HG03342 (cell line): ENCODE data around the gene LYPLA2.

Source experiments
- ATAC-seq: cut with Tn5 transposase; IDR thresholded peaks from one replicate; pipeline ENCODE4 v1.9.1; 2021; ENCODE audit warnings: mild to moderate bottlenecking, moderate library complexity; ENCODE audit not compliant: unreplicated experiment

The LYPLA2 gene

DNA sequence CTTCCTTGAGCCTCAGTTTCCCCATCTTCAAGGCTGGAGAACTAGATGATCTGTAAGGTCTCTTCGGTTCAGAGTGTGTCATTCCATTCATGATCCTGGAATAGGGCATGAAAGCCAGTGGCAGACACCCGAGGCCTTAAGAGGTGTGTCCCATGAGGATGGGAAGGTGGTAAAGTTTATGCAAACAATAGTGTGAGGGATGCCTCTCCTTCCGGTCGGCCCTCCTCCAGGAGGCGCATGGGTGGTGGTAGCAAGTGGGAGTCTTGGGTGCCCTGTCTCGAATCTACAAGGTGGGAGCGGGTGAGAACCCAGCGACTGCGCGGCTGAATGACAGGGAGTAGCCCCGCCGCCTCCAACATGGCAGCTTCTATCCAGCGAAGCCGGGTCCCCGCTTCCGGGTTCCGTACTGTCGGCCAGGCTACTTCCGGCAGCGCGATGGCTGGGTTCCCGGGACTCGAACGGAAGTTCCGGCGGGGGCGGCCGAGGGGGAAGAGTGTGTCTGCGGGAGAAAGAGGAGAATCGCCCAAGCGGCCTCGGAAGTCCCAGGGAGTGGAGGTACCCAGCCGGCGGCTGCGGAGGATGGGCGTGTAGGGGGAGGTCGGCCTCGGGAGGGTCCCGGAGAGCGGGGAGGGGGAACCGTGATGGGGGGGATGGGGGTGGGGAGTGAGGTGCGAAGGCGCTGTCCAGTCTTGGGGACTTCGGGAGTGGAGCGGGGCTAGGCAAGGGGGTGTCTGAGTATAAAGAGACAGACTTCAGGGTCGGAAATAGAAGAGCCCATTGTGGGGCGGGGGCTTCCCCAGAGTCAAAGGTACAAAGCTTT lies at the start of gene LYPLA2:
Gene LYPLA2, plus strand, starts transcription at position 450 of the 820 bp plus-strand sequence. CDS start 1,538 bp downstream, outside the sequence.
- peak; percentile 76 for ATAC-seq

DNA sequence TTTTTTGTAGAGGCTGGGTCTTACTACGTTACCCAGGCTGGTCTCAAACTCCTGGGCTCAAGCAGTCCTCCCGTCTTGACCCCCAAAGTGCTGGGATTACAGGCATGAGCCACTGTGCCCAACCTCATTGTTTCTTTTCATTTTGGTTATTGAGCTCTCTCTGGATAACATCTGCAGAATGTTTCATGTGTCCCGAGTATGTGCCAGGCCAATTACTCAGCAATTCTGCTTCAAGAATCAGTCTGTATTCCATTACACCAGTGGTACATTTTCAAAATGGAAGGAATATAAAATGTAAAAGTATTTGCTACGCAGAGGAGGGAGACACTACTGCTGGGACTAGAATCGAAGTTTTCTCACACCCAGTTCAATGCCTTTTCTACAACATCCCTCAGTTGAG lies 49.3 kb upstream of the LYPLA2 start:
- no peak for ATAC-seq

DNA sequence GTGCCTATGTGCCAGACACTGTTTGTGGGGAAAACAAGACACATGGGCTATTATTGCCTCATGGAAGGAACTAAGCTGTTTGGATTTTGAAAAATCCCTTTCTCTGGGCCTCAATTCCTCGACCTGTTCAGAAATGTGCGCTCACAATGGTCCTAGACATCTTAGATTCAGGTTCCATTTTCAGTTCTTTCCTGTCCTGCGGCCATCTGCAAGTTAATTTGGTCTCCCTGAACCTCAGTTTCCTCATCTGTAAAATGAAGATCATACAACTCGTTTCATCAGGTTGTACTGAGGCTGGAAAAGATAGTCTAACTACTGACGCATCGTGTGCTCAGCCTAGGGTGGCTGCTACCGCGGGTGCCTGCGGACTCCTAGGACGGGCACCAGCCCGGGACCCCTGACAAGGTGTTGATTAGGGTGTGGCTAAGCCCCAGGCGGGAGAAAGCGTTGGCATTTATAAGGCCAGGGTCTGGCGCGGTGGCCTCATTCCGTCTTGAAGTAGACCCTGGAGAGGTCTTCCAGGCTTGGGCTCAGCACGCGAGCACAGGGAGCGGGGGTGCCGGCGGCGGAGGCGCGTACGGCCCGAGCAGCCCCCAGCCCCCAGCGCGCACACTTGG lies 48.2 kb upstream of the LYPLA2 start:
- ATAC-seq, result no peak

DNA sequence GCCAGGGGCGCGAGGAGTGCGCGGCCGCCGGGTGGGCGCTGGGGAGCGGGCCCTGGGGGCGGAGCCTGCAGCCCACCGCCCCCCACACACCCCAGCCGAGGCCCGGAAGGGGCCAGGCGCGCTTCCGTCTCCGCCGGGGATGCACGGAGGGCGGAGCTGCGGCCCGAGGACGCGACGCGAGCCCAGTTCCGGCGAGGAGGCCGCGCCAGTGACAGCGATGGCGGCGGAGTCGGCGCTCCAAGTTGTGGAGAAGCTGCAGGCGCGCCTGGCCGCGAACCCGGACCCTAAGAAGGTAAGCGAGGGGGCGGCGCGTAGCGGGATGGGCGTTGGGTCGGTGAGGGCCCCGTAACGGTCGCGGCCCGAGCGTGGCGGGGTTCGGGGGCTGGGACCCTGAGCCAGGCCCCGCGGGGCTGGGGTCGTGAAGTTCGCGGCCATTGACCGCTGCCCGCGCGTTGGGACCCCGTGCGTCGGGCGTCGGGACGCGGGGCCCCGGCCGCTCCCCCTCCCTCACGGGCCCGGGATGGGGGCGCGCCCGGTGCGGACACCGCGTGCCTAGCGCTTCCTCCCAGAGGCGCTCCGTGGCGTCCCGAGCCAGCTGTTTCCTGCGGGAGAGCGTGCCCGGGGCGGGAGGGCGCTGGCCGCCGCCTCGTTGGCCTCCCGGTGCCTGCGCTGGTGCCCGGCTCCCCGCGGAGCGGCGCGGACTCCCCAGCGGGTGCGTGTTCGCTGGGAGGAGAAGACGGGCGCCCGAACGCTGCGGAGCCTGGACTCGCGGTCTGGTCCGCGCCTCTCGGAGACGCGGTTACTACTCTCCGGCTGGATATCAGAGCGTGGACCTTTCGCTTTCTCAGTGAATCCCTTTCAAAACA lies 47.4 kb upstream of the LYPLA2 start, which contains the start of gene ELOA:
Gene ELOA, plus strand, starts transcription at position 185 of the 866 bp plus-strand sequence. Its CDS starts 33 bp downstream, at position 218.
- ATAC-seq, result peak; percentile 77

DNA sequence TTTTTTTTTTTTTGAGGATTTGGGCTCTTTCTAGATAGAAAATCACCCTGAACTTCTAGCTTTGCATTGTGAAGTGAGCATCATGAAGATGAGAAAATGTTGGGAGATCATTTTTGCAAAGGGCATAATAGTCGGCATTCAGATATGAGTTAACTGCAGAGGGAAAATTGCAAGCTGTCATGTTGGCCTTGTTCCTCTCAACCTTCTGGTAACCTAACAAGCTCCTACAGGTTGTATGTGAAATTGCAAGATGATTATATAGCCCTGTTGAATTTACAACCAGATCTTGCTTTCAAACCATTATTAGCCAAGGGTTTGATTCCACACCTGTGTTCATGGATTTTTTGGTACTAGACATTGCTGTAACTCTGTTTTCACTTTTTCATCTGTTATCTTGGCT lies 45.4 kb upstream of the LYPLA2 start:
- no peak for ATAC-seq

DNA sequence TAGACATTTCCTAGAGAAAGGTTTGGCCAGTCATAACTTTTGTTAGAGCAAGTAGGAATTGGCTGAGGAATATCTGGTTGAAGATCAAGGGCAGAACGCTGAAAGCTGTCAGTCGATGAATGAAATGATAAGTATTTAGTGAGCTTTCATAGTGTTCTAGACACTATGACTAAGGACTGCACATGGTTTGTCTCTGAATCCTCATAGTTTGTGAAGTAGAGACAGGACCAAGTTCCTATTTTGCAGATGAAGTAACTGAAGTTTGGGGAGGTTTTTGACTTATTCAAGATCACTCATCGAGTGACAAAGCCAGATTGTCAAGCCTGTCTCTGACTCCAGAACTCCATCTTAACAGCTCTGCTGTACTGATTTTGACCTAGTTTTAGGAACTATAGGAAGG lies 42.9 kb upstream of the LYPLA2 start:
- no peak for ATAC-seq

DNA sequence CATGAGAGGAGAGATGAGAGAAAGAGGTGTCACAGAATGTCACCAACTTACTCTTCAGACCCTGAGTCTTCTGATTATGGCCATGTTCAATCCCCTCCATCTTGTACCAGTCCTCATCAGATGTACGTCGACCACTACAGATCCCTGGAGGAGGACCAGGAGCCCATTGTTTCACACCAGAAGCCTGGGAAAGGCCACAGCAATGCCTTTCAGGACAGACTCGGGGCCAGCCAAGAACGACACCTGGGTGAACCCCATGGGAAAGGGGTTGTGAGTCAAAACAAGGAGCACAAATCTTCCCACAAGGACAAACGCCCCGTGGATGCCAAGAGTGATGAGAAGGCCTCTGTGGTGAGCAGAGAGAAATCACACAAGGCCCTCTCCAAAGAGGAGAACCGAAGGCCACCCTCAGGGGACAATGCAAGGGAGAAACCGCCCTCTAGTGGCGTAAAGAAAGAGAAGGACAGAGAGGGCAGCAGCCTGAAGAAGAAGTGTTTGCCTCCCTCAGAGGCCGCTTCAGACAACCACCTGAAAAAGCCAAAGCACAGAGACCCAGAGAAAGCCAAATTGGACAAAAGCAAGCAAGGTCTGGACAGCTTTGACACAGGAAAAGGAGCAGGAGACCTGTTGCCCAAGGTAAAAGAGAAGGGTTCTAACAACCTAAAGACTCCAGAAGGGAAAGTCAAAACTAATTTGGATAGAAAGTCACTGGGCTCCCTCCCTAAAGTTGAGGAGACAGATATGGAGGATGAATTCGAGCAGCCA lies 39.7 kb upstream of the LYPLA2 start:
- ATAC-seq, result no peak

DNA sequence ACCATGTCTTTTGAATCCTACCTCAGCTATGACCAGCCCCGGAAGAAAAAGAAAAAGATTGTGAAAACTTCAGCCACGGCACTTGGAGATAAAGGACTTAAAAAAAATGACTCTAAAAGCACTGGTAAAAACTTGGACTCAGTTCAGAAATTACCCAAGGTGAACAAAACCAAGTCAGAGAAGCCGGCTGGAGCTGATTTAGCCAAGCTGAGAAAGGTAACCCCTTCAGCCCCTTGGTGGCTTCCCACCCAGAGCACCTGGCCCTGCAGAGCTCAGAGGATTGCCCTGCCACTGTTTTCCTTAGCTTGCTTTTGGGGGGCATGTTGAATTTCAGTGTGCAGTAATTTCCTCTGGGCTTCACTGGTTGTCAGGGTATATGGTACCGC lies 39.1 kb upstream of the LYPLA2 start:
- no peak for ATAC-seq

DNA sequence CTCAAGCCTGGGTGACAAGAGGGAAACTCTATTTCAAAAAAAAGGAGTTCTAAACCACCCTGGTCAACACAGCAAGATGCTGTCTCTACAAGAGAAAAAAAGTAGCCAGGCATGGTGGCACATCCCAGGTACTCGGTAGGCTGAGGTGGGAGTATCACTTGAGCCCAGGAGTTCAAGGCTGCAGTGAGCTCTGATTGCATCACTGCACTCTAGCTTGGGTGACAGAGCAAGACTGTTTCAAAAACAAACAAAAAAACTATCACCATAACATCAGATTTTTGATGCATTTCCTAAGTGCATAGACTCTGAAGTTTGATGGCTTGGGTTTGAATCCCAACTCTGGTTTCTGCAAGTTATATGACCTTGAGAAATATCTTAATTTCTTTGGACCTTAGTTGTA lies 38.0 kb upstream of the LYPLA2 start:
- ATAC-seq, result no peak

DNA sequence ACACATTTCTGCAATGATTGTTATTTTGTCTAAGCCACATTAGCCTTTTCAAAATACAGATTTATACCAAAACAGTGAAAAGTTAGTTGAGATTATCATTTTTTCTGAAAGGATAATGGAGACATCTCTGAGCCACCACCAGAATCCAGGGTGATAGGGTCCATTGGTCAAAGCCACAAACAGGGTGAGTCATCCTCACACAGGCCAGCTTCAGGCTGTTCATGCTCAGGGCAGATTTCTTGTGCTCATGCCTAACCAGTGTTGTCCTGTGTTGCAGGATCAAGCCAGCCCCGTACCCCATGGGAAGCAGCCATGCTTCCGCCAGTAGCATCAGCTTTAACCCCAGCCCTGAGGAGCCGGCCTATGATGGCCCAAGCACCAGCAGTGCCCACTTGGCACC lies 34.3 kb upstream of the LYPLA2 start:
- no peak for ATAC-seq

DNA sequence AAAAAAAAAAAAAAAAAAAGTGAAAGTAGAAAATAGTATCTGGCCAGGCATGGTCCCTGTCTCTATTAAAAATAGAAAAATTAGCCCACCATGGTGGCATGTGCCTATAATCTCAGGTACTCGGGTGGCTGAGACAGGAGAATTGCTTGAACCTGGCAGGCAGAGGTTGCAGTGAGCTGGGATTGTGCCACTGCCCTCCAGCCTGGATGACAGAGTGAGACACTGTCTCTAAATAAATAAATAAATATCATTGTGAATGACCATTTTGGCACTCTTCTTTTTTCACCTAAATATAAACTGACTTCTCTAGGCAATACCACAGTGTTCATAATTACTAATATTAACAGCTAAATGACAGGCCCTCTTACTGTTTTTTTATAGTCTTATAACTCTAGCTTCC lies 33.1 kb upstream of the LYPLA2 start:
- no peak for ATAC-seq

DNA sequence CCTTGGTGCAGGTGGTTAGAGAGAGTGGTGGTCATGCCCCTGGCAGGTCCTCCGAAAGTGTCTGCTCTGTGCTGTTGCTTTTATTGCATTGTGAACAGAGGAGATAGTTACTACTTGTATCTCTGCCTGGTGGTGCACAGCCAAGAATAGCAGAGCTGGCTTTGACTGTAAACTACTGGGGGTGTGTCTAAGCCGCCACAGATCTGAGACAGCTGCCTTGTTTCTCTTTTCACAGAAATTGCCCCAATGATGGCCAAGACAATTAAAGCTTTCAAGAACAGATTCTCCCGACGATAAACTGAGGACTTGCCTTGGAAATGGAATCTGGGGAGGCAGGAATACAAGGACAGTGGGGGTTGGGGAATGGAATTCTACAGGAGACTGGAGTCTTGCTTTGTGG lies 31.7 kb upstream of the LYPLA2 start:
- ATAC-seq, result no peak

DNA sequence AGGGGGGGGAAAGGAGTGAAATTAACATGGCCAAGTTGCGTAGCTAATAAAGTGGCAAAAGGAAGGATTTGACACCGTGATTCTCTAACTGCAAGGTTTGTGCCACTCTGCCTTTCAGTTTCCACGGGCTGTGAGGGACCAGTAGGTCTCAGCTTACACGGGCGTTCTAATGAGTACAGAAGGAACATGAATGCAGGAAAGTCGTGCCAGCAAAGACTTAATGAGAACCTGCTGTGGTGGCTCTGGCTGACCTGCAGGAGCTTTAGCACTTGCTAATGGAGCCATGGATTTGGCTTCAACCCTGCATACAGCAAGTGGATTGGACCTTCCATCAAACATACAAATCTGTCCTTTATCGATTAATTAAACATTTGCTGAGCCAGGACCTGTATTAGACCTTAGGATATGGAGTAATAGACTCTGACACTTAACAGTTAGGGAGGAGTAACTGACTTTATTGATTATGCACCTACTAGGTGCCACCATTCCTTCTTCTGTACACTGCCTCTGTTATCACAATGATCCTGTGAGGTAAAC lies 27.8 kb upstream of the LYPLA2 start:
- no peak for ATAC-seq

DNA sequence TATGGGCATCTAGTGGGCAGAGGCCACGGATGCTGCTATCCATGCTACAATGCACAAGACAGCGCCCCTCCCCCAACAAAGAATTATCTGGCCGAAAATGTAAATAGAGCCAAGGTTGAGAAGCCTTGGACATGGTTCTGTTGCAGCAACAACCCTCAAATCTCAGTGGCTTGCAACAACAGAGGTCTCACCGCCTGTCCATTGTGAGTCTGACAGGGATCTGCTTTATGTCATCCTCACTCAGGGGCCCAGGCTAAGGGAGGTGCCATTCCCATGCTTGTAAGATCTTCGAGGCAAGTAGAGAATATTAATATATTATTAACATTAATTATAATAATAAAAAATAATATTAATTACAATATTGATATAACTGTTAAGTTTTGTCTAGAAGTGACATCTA lies 22.2 kb upstream of the LYPLA2 start:
- ATAC-seq, result no peak

DNA sequence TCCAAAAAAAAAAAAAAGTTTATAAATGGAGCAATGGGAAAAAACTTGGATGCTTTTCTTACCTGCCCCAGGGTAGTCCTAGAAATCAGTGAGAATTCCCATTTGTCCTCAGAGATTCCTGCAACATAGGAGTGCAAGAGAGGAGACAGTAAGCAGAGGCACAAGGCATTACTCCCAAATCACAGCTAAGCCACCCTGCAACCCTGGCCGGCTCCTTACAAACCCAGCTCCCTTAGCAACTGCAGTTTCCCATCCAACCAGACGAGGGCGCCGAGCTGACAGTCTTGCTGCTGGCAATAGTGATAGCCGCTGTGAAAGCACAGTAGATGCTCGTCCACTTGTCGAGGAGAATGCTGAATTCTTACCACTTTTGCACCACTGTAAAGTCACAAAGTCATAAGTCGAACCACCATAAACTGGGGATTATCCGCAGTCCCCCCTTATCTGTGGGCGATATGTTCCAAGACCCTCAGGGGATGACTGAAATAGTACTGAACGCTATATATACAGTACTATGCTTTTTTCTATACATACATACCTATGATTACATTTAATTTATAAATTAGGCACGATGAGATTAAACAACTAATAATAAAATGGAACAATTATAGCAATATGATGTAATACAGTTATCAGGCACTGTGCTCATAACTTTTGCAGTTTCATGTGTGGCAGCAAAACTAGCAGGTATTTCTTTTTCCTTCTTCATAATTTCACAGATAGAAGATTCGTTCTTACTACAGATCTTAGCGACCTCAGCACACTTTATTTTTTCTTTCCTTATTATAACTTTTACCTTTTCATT lies 18.7 kb upstream of the LYPLA2 start:
- no peak for ATAC-seq

DNA sequence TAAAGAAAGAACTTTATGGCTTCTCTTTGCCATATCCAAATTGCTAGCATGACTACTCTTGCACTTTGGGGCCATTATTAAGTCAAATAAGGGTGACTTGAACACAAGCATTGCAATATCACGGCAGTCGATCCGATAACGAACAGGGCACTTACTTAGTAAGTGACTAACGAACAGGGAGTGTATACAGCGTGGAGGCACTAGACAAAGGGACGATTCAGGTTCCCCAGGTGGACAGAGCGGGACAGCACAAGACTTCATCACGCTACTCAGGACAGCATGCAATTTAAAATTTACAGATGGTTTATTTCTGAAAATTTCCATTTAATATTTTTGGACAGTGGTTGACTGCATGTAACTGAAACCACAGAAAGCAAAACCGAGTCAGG lies 18.1 kb upstream of the LYPLA2 start:
- ATAC-seq, result no peak

DNA sequence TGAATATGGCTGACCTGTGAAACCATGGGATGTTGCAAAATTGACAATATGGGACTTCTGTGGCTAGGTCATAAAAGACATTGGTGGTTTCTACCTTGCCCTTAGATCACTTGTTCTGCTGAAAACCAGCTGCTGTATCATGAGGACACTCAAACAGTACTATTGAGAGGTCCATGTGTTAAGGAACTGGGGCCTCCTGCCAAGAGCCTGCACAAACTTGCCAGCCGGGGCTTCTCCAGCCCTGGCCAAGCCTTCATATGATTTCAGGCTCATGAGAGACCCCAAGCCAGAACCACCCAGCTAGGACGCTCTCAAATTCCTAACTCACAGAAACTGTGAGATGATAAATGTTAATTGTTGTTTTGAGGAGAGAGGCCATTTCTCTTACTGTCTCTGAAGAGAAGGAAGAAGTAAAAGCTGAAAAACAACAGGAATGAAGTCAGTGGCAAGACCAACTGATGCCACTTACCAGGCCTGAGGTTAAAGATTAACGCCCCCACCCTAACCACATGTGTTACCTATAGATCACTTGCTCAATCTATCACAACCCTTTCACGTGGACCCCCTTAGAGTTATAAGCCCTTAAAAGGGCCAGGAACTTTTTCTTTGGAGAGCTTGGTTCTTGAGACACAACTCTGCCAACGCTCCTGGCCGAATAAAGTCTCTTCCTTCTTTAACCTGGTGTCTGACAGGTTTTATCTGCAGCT lies 16.6 kb upstream of the LYPLA2 start:
- no peak for ATAC-seq

DNA sequence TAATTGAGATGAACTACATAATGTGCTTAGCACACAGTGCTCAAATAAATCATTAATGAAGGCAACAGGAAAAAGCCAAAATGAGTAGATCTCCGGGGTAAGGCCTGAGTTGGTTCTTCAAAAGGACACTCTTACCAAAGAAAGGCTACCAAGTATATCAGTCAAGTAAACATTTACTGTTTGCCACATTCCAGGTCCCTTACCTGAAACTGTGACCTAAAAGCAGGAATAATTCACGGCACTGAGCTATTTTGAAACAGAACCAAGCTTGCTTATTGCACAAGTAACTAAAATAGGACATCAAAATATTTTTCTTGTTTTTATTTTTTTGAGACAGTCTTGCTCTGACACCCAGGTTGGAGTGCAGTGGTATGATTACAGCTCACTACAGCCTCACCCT lies 14.7 kb upstream of the LYPLA2 start:
- ATAC-seq, result no peak
